ENCODE measurements around the gene CNGB1.

- TF ChIP-seq EZH2phosphoT487 (conservative IDR thresholded peaks at IDR 0.05; ENCODE audit: low read length) = no peak
- no peak for TF ChIP-seq CTCF (IDR thresholded peaks at IDR 0.05; ENCODE audit: insufficient read depth, low read length, poor library complexity, severe bottlenecking)
These were observed 128.3 kb downstream of the CNGB1 start for GRCh38 chr16:57842601-57843000.

Data from SU-DHL-6 (cell line).